C1 segment of cervical spinal cord (tissue), 14 donors: Measurements from ENCODE around the gene SGPP2.
A peak's percentile ranks its signal among the peaks of the same experiment; 100 is the strongest.
"Not testable (repeated sequence)": the region's sequence is repeated elsewhere in the genome, so short reads cannot be mapped to it uniquely, and the experiment has no call there.

ENCODE experiments used
- DNase-seq, 14 donors: peaks; one replicate each; lab custom pipeline; 2025; lab: John Stamatoyannopoulos, UW

Gene SGPP2

DNA sequence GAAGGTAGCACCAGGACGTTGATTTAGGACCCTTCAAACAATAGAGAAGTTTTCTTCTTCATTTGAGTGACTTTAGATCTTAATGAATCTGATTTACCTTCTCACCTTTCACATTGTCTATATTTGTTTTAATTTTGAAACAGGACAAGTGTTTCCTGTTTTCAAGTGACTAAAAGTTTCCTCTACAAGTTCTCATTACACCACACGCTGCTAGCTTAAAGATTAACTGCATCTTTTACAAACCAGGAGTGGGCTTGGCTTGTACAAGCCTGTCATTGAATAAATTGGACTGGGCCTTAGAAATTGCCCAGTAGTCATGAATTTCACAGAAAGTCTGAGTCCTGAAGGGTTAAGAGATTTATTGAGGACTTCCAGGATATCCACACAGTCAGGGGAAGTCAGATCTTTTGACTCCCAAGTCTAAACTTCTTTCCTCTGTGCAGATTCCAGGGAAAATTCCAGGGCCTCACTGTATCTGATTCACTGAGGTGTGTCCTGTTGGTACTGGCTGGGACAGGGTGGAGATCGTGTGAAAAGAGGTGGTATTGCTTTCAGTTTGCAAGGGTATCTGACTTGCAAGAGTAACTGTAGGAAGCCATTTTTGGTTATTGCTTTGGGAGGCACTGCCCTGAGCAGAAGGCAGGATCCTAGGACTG lies 3.4 kb downstream of the SGPP2 start:
- DNase-seq = no peak

DNA sequence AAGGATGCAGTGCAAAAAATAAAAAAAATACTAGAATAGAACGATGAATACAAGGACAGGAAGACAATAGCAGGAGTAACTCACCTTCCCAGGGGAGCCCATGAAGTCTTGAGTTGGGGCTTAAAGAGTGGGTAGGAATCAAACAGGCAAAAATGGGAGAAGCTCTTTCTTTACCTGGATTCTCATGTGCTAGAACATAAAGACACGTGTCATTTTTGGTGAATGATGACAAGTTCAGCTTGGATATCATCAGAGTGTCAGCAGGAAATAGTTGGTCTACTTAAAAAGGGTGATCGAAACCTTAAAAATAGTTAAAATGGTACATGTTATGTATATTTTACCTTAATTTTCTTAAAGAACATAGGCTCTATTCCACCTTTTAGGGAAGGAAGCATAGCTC lies 5.7 kb downstream of the SGPP2 start:
- no peak for DNase-seq

GRCh38 chr2:222430681-222431080 lies 6.3 kb downstream of the SGPP2 start:
- DNase-seq = no peak

GRCh38 chr2:222431869-222432268 lies 7.5 kb downstream of the SGPP2 start:
- no peak for DNase-seq

GRCh38 chr2:222433332-222434173 lies 9.2 kb downstream of the SGPP2 start:
- DNase-seq = no peak

DNA sequence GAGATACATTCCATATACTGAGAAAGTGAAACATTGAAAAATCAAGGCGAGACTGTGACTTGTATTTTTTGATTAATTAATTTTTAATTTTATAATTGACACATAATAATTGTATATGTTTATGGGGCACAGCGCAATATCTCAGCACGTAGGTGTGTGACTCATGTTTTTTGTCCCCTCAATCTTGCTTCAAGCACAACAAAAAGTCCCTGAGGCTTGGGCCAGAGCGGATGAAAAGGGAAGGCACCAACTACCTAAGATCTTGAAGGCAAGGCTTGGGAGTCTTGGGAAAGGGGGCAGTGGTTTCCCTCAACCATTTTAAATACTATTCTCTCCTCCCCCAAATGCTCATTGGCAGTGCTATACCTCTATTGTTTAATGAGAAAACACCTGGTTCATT lies 9.9 kb downstream of the SGPP2 start:
- DNase-seq = no peak

- DNase-seq = not testable (repeated sequence)
These were observed 11.2 kb downstream of the SGPP2 start for GRCh38 chr2:222435400-222436039.

GRCh38 chr2:222436040-222436413 lies 11.7 kb downstream of the SGPP2 start:
- DNase-seq = no peak

GRCh38 chr2:222439692-222440091 lies 15.3 kb downstream of the SGPP2 start:
- DNase-seq = no peak

DNA sequence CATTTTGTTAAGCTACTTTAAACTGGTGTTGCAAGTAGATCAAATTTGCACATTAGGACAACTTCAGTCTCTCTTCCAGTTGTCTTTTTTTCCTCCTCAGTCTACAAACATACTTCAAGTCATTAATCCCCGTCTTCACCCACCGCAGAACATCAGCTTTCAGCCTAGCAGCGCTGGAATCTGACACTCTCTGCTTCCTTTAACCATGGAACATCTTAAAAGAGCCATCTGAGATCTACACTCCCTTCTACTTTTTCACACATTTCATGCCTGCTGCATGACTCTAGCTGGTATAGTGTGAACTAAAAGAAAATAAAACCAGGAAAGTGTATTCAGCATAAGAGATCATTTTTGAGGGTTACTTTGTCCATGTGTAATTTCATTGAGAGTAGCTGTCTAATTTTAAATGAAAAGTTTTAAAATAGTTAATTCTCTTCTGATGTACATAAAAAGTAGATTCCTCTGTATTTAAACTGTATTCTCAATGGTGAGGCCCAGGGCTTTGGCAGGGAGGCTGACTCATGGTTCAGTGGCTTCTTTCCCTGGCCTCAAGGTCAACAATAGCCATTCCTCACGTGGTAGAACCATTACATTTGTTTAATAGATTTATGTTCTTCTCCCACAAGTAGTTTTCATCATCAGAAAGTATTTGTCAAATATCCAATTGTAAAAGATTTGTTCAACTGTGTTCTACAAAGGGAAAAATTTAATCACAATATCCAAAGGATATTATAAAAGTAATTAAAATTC lies 16.5 kb downstream of the SGPP2 start:
- no peak for DNase-seq

DNA sequence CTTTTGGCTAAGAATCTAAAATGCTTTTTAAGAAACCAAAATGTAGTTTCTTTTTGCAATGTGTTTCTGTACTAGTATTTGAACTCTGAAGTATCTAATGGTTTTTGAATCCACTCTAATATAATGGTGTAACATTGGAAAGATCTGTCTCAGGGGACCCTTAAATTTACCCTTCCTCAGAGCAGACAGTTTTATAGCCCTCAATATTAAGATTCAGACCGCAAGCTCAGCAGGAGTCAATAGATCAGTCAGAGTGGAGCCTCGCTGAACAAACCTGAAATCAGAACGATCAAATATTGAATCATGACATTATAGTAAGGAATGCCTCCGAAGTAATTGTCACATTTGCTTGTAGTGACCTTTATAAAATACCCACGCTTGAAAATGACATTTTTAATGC lies 18.3 kb downstream of the SGPP2 start:
- DNase-seq = no peak

DNA sequence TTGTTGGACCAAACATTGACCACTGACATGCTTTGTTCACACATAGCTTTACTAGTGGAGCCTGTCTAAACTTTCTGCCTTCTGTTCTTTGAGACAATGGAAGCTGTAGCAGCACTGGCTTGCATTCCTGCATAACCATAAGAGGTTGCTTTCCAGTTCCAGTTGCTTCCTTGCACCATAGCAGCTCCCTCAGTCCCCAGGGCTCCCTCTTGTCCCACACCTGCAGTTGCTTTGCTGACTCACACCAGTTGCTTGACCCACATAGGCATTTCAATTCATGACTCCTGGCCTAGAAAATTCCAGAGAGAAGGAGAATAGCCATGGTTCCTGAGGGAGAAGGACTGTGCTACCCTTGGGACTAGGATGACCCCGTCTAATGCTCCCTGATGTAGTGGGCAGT lies 20.9 kb downstream of the SGPP2 start:
- no peak for DNase-seq

DNA sequence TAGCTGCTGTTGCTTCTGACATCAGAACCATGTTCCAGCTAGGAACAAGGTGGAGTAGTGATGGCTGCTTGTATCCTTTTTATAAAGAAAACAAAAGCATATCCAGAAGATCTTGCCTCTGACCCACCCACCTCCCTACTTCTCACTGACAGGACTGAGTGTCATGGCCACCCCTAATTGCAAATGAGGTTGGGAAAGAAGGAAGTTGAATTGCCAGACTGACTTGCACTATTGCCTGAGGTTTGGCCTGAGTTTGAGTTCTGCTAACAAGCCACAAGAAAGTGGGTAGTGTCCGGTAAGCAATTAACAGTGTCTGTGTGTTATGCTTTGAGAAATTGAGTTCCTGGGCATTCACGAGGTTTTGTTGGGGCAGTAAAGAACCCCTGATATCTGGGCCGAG lies 22.8 kb downstream of the SGPP2 start:
- DNase-seq = no peak

- peak in 1 of 14 donors; percentile 21 for DNase-seq
These were observed 24.4 kb downstream of the SGPP2 start for GRCh38 chr2:222448748-222449181.

GRCh38 chr2:222450021-222450420 lies 25.7 kb downstream of the SGPP2 start:
- peak in 1 of 14 donors; percentile 59 for DNase-seq

DNA sequence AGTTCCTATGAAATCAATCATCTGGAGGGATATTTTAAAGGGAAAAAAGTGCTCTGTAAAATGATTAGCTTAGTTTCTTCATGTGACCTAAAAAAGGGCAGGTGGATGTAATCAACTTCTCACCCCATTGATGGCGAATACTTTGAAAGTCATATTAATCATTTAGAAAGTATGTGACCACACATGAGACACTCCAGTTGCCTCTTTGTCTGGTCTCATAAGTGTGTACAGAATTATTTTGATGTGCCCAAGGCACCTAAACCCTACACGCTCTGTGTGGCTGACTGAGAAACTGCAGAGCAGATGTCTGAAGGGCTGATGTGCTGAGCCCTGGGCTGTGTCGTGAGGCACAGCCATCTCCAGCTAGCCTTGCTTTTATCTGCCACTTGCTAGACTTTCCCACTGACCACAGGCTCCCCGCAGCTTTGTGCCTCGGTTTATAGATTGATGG lies 26.9 kb downstream of the SGPP2 start:
- no peak for DNase-seq

- DNase-seq = no peak
These were observed 28.1 kb downstream of the SGPP2 start for GRCh38 chr2:222452422-222452950.

GRCh38 chr2:222456479-222457077 lies 32.2 kb downstream of the SGPP2 start:
- DNase-seq = no peak

GRCh38 chr2:222459983-222460382 lies 35.6 kb downstream of the SGPP2 start:
- no peak for DNase-seq

GRCh38 chr2:222465746-222466145 lies 41.4 kb downstream of the SGPP2 start:
- DNase-seq = no peak

DNA sequence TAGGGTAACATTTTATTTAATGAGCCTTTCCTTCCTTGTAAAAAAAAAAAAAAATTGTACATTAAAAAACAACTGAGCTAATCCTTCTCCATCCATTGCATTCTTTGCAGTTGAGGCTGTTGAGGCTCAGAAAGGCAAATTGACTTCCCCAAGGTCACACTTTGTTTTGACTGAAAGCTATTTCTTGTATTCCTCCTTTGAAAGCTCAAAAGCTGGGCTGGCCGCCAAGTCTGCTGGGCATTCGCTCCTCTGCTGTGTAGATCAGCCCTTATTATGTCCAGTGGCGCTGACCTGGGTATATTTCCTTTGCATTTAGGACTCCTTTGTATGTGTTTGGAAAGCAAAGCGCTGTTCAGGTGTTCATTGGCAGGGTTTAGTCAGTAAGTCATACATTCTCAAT lies 44.0 kb downstream of the SGPP2 start:
- peak in 1 of 14 donors; percentile 2 for DNase-seq
